Measurements from ENCODE around the gene C7.

DNA sequence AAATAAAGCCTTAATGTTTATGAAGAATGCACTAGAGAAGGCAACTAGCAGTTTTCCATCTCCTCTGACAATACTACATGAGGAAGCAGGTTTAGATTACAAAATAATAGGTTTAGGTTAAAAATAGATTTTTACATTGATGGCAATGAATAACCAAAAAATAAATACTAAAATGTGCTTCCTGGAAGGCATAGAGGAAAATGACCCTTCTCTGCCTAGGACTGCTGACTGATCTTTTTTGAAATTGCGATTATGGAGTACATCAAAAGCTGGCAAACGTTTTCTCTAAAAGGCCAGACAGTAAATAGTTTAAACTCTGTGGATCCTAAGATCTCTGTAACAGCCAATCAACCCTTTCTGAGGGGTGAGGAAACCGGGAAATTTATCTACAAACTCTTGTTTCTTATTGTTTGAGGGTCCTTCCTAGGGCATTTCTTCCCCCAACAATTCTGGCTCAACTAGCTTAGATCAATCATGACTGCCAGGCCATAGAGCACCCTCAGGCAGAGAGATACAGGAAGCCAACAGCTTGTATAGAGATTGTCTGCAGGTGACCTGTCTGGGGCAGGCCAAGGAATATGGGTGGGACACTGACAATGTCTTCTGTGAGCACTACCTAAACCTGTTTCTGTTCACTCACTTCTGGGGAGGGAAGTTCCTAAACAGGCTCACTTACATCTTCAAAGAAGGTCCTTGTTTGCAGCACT is 94.5 kb downstream of the C7 start:
- TF ChIP-seq, protein P1, sequence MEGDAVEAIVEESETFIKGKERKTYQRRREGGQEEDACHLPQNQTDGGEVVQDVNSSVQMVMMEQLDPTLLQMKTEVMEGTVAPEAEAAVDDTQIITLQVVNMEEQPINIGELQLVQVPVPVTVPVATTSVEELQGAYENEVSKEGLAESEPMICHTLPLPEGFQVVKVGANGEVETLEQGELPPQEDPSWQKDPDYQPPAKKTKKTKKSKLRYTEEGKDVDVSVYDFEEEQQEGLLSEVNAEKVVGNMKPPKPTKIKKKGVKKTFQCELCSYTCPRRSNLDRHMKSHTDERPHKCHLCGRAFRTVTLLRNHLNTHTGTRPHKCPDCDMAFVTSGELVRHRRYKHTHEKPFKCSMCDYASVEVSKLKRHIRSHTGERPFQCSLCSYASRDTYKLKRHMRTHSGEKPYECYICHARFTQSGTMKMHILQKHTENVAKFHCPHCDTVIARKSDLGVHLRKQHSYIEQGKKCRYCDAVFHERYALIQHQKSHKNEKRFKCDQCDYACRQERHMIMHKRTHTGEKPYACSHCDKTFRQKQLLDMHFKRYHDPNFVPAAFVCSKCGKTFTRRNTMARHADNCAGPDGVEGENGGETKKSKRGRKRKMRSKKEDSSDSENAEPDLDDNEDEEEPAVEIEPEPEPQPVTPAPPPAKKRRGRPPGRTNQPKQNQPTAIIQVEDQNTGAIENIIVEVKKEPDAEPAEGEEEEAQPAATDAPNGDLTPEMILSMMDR (IDR thresholded peaks at IDR 0.05; ENCODE audit: control extremely low read depth in 1 of 3, insufficient read depth in 1 of 3, low read depth in 1 of 3, low read length in 3 of 3), result no peak
- TF ChIP-seq YY1 (IDR thresholded peaks at IDR 0.05; ENCODE audit: low read depth, low read length) (no peak), SIN3A (conservative IDR thresholded peaks at IDR 0.05 in 1 of 2, IDR thresholded peaks at IDR 0.05 in 1 of 2; ENCODE audit: low read depth in 1 of 2, low read length in 2 of 2) (no peak), TCF12 (IDR thresholded peaks at IDR 0.05; ENCODE audit: low read depth, low read length) (no peak), PHF8 (conservative IDR thresholded peaks at IDR 0.05; ENCODE audit: low read depth, low read length) (no peak), POLR2AphosphoS5 (IDR thresholded peaks at IDR 0.05; ENCODE audit: low read depth, low read length) (no peak), HDAC2 (IDR thresholded peaks at IDR 0.05; ENCODE audit: borderline replicate concordance in 1 of 2, low read depth in 2 of 2, low read length in 2 of 2) (no peak), GTF2F1 (IDR thresholded peaks at IDR 0.05; ENCODE audit: borderline replicate concordance, low read depth, low read length) (no peak), EZH2 (IDR thresholded peaks at IDR 0.05; ENCODE audit: low read depth, low read length, severe bottlenecking) (no peak), TEAD4 (IDR thresholded peaks at IDR 0.05; ENCODE audit: low read depth, low read length) (no peak)
- TF ChIP-seq, protein P2, sequence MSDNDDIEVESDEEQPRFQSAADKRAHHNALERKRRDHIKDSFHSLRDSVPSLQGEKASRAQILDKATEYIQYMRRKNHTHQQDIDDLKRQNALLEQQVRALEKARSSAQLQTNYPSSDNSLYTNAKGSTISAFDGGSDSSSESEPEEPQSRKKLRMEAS (IDR thresholded peaks at IDR 0.05), result no peak
